Retinal pigment epithelial cell (primary cell): ENCODE measurements around the gene KRTAP10-10.
"Not testable (repeated sequence)": the region's sequence is repeated elsewhere in the genome, so short reads cannot be mapped to it uniquely, and the experiment has no call there.

Source experiments
- DNase-seq: peaks from one replicate; pipeline ENCODE4 v3.0.0-alpha.2; 2010; ENCODE audit warnings: low read depth
- H3K4me3 ChIP-seq: 2 replicates; pipeline ENCODE4 v1.5.1; 2011; ENCODE audit warnings: mild to moderate bottlenecking, low read length, control low read depth, moderate library complexity
- CTCF ChIP-seq: conservative IDR thresholded peaks from 2 replicates; pipeline ENCODE4 v1.5.1; 2011; ENCODE audit warnings: low read depth, low read length, control low read depth, inconsistent platforms

Gene KRTAP10-10

GRCh38 chr21:44601596-44602462 is 35.3 kb upstream of the KRTAP10-10 start:
- H3K4me3 ChIP-seq = no peak overlapping the region
- DNase-seq = no peak
- TF ChIP-seq CTCF = no peak

GRCh38 chr21:44602463-44602850 is 34.7 kb upstream of the KRTAP10-10 start:
- DNase-seq = no peak
- TF ChIP-seq CTCF = no peak
- no peak overlapping the region for H3K4me3 ChIP-seq

GRCh38 chr21:44603109-44603875 is 33.9 kb upstream of the KRTAP10-10 start:
- H3K4me3 ChIP-seq = no peak overlapping the region
- DNase-seq = no peak
- no peak for TF ChIP-seq CTCF

GRCh38 chr21:44603911-44604310 is 33.2 kb upstream of the KRTAP10-10 start:
- DNase-seq = no peak
- no peak overlapping the region for H3K4me3 ChIP-seq
- TF ChIP-seq CTCF = no peak

- no peak for TF ChIP-seq CTCF
- no peak for DNase-seq
- no peak overlapping the region for H3K4me3 ChIP-seq
Measured at GRCh38 chr21:44606495-44606894, 30.7 kb upstream of the KRTAP10-10 start.

- no peak overlapping the region for H3K4me3 ChIP-seq
- TF ChIP-seq CTCF = no peak
- no peak for DNase-seq
Measured at GRCh38 chr21:44609193-44609592, 28.0 kb upstream of the KRTAP10-10 start.

GRCh38 chr21:44610157-44610843 is 26.9 kb upstream of the KRTAP10-10 start:
- H3K4me3 ChIP-seq, DNase-seq: not testable (repeated sequence)
